ENCODE measurements around the gene HERC6.

DNA sequence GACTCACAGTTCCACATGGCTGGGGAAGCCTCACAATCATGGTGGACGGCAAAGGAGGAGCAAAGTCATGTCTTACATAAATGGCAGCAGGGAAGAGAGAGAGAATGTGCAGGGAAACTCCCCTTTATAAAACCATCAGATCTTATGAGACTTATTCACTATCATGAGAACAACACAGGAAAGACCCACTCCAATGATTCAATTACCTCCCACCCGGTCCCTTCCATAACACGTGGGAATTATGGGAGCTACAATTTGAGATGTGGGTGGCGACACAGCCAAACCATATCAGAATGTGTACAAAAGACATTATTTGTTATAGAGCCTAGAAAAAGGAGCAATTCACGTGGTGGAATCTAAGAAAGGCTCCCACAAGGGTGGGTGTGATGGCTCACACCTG lies 10.8 kb upstream of the HERC6 start:
- TF ChIP-seq POLR2A (IDR thresholded peaks at IDR 0.05; ENCODE audit: low read length) = no peak
- no peak for TF ChIP-seq GATA1 (IDR thresholded peaks at IDR 0.05; ENCODE audit: low read depth, low read length)
